AG20443 (cell line): ENCODE measurements around the gene KCNN3.

Experiments
- DNase-seq: peaks from one replicate; pipeline ENCODE4 v3.0.0; 2012; ENCODE audit warnings: low spot score, mixed read lengths

The KCNN3 gene

GRCh38 chr1:154860156-154860870 lies 9.8 kb downstream of the KCNN3 start:
- no peak for DNase-seq

- DNase-seq: no peak
These were observed 10.3 kb downstream of the KCNN3 start for GRCh38 chr1:154859786-154860155.

GRCh38 chr1:154859151-154859785 lies 10.8 kb downstream of the KCNN3 start:
- no peak for DNase-seq

- no peak for DNase-seq
These were observed 12.5 kb downstream of the KCNN3 start for GRCh38 chr1:154857441-154858215.

- DNase-seq: no peak
These were observed 13.1 kb downstream of the KCNN3 start for GRCh38 chr1:154857022-154857421.

GRCh38 chr1:154856544-154856943 lies 13.5 kb downstream of the KCNN3 start:
- no peak for DNase-seq

- DNase-seq: no peak
These were observed 14.0 kb downstream of the KCNN3 start for GRCh38 chr1:154856049-154856448.

- no peak for DNase-seq
These were observed 14.8 kb downstream of the KCNN3 start for GRCh38 chr1:154855186-154855851.

GRCh38 chr1:154852845-154853244 lies 17.2 kb downstream of the KCNN3 start:
- DNase-seq: no peak

GRCh38 chr1:154851392-154852177 lies 18.5 kb downstream of the KCNN3 start:
- DNase-seq: no peak

GRCh38 chr1:154849645-154850131 lies 20.4 kb downstream of the KCNN3 start:
- no peak for DNase-seq

- no peak for DNase-seq
These were observed 21.1 kb downstream of the KCNN3 start for GRCh38 chr1:154848983-154849382.

GRCh38 chr1:154847891-154848290 lies 22.2 kb downstream of the KCNN3 start:
- DNase-seq: no peak

- DNase-seq: no peak
These were observed 23.3 kb downstream of the KCNN3 start for GRCh38 chr1:154846565-154847442.

- no peak for DNase-seq
These were observed 24.2 kb downstream of the KCNN3 start for GRCh38 chr1:154845879-154846278.

- DNase-seq: no peak
These were observed 24.9 kb downstream of the KCNN3 start for GRCh38 chr1:154845174-154845573.

GRCh38 chr1:154844297-154844681 lies 25.8 kb downstream of the KCNN3 start:
- DNase-seq: no peak

- no peak for DNase-seq
These were observed 26.3 kb downstream of the KCNN3 start for GRCh38 chr1:154843636-154844296.

- DNase-seq: no peak
These were observed 27.4 kb downstream of the KCNN3 start for GRCh38 chr1:154842635-154843034.

GRCh38 chr1:154841384-154841783 lies 28.7 kb downstream of the KCNN3 start:
- no peak for DNase-seq
